HG03135 (cell line): ENCODE data around the gene CACNG7.
"Not testable (repeated sequence)": the region's sequence is repeated elsewhere in the genome, so short reads cannot be mapped to it uniquely, and the experiment has no call there.

Experiments
- ATAC-seq: cut with Tn5 transposase; IDR thresholded peaks from one replicate; pipeline ENCODE4 v1.9.1; 2021; ENCODE audit warnings: mild to moderate bottlenecking, moderate library complexity; ENCODE audit not compliant: unreplicated experiment

CACNG7 gene

DNA sequence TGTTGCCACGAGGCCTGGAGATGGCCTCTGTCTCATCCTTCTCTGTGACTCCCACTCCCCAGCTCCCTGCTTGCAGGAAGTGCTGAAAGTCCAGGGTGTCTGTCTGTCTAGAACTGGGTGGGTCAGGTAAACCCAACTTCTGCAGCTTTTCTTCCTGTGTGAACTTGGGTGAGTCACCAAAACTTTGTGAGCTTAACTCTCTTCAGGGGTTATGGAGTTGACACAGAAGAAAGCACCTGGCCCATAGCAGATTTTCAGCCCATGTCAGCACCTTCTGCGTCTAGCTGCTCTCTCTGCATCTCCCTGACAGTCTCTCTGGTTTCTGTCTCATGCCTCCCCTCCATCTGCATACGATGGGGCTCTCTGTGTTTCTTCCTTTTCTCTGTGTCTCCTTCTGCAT is 4.2 kb upstream of the CACNG7 start:
- ATAC-seq, result no peak

DNA sequence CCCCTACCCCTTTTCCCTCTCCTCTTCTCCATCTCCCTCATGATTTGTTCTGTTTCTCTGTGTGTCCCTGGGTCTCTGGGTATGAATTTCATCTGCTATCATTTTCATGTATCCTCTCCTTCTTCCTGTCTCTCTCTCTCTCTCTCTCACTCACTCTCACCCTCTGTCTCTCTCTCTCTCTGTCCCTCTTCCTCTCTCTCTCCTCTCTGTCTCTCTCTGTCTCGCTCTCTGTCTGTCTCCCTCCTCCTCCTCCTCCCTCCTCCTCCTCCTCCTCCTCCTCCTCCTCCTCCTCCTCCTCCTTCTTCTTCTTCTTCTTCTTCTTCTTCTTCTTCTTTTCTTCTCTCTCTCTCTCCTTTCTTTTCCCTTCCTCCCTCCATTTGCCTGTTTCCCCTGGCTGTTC is 3.3 kb upstream of the CACNG7 start:
- ATAC-seq, result no peak

DNA sequence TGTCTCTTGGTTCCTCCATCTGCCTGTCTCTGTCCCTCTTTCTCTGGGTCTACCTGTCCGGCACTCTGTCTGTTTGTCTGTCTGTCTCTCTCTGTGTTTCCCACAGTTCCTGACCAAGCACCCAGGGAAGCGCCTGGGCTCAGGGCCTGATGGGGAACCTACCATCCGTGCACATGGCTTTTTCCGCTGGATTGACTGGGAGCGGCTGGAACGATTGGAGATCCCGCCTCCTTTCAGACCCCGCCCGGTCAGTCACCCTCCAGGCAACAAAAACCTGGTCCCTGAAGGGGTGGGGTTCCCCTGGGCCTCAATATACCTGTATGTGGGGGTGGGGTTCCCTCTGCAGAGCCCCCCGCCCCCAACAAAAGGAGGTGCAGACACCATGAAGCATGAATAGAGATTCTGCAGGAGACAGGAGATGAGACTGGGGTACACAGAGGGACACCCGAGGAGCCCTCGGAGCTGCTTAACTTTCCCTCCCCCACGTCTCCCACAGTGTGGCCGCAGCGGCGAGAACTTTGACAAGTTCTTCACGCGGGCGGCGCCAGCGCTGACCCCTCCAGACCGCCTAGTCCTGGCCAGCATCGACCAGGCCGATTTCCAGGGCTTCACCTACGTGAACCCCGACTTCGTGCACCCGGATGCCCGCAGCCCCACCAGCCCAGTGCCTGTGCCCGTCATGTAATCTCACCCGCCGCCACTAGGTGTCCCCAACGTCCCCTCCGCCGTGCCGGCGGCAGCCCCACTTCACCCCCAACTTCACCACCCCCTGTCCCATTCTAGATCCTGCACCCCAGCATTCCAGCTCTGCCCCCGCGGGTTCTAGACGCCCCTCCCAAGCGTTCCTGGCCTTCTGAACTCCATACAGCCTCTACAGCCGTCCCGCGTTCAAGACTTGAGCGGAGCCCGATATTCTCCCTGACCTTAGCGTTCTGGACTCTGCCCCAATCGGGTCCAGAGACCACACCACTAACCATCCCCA is 2.6 kb upstream of the CACNG7 start:
- no peak for ATAC-seq

DNA sequence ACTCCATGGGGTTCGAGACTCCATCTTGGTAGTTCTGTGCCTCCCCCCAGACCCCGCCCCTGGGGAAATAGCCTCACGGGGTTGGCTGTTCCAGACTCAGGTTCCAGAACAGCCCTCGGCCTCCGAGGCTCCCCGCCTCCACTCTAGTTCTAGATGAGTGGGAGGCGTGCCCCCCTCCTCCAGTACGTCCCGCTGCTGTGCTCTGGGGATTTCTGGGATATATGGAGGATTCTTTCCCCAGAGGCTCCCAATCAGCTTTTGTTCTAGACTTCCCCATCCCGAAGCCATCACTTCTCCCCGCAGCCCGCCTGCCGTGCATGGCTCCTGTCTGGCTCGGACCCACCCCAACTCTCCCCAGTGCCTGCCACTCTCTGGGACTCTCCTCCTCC is 1.9 kb upstream of the CACNG7 start:
- ATAC-seq, result no peak

DNA sequence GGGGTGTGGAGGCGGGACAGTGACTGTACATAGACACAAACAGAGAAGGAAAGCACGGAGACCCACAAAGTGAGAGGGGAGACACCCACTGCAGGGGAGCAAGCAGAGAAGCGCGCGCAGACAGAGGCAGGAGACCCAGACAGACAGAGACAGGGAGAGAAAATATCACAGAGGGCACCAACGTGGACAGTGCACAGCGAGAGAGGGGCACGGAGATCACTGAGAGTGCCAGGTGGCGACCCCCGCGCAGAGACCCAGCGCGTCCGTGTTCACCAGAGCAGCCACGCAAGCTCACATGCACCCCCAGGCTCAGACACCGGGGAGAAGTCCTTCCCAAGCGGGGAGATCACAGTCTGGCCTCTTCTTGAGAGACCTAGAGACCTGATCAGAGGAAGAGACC is 1.4 kb upstream of the CACNG7 start:
- no peak for ATAC-seq

DNA sequence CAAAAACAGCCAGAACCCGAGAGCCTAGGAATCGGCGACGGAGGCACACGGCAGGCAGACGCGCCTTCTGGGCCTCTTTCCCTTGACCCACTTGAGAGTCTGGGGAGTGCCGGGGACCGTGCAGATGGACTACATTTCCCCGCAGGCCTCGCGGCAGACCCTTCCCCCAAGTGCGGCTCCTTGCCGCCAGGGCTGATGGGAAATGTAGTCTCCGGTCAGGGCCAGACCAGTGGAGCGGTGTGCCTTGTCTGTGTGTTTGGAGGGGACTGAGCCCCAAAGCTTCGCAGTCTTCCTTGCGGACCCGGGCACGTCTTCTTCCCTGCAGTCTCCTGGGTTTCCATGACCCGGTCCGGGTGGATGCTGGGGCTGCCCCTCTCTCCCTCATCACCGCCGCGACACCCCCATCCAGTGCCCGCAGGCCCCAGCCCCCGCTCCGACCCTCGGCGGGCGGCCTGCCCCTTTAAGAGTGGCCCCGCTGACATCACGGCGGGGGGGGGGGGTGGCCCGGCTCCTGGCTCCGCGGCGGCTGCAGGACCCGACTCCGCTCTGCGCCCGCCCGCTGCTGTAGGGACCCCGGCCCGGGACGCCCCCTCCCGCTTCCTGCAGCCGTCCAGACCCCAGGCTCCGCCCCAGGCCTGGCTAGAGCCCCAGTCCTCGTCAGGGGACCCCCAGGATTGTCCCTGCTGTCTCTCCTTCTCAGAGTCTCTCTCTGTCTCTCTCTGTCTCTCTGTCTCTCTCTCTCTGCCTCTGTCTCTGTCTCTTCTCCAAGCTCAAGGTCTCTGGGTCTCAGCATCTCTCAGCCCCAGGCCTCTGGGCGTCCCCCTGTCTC is 758 bp upstream of the CACNG7 start:
- no peak for ATAC-seq

DNA sequence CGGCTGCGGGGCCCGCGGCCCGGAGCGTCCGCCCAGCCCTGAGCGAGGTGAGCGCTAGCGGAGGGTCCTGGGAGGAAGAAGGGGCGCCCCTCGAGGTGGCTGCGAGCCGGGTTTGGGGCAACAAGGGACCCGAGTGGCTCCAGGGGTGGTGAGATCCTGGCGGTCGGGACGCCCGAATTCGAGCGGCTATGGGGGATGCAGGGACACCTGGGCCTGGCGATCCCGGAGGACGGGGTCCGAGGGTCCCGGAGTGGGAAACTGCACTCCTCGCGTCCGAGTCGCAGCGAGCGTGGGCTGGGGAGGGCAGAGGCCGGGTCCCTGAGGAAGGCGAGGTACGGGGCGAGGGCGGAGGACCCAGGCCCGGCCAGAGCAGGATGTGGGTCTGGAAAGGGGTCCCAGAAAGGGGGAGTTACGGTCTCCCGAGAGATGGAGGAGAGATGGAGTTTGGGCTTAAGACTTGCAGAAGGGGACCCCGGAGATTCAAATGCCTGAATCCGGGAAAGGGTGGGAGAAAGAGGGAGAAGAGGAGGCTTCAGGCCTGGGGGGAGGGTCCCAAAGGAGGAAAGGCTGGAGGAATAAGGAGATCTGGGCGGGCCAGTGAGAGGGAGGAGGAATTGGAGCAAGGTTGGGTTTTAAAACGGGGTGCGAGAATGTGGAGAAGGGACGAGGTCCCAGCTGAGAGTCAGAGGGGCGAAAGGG is 542 bp downstream of the CACNG7 start:
- ATAC-seq, result no peak

DNA sequence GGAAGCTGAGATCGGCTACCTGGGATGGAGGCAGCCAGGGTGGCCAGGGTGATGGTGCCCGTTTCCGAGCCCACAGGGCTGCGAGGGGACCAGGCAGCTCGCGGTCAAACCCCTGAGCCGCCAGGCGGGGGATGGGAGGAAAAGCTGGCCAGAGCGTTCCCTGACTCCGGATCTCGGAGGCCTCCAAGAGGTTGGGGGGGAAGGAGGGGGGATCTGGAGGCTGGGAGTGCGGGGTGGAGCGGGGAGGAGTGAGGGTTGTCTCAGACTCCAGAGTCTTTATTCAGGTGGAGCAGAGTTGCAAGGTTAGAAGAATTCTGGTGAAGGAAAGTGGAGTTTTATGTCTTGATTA is 1.1 kb downstream of the CACNG7 start:
- ATAC-seq, result no peak

DNA sequence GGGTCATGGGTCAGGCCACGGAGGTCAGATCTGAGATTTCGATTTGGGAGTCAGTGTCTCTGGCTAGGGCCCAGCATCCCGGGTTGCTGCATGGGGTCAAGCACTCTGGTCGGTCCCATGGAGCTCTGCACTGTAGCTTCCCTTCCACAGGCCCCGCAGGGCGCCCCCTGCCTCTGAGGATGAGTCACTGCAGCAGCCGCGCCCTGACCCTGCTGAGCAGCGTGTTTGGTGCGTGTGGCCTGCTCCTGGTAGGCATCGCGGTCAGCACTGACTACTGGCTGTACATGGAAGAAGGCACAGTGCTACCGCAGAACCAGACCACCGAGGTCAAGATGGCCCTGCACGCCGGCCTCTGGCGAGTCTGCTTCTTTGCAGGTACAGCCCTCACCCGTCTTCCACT is 3.6 kb downstream of the CACNG7 start:
- ATAC-seq, result no peak

DNA sequence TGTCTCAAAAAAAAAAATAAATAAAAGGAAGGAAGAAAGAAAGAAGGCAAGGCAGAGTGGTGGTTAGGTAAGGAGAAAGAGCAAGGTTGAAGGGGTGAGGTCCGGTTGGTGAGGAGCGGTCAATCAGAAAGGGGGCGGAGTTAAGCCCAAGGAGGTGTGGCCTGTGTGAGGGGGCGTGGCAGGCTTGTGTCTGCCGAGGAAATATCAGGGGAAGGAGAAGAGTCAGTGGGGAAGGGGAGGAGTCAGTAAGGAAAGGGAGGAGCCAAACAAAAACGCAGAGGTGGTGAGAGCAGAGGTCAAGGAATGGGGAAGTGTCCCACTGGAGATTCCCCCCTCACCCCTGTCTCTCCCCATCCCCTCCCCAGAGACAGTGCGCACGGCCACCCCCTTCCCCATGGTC is 5.9 kb downstream of the CACNG7 start:
- ATAC-seq, result no peak

DNA sequence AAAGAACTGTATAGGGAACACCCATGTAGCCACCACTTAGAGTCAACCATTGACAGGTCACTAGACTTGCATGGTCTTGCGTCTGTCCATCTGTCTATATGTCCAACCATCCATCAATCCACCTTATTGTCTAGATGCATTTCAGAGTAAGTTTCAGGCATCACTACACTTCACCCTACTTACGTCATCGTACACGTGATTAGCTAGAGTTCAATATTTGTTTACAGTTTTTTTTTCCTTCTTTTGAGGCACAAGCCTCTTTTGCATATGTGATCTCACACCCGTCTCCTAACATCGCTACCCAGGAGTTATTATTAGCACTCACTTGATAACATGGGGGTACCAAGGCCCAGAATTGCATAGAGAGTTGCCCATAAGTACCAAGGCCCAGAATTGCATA is 6.9 kb downstream of the CACNG7 start:
- ATAC-seq, result no peak

DNA sequence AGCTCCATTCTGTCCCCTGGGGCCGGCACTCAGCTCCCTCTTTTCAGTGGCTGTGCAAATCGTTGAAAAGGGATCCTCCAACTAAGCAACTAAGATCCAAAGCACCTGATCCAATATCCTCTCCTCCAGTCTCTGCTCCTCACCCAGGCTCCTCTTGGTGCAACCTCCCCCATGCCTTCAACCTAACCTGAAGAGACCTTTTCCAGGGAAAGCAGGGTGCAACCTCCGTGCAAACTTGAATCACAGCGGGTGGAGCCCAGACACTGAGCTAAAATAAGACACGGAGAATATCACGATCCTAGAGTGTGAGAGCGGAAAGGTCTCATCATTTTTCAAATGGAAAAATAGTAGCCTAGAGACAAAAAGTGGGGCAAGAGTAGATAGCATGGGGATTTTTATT is 8.3 kb downstream of the CACNG7 start:
- no peak for ATAC-seq

DNA sequence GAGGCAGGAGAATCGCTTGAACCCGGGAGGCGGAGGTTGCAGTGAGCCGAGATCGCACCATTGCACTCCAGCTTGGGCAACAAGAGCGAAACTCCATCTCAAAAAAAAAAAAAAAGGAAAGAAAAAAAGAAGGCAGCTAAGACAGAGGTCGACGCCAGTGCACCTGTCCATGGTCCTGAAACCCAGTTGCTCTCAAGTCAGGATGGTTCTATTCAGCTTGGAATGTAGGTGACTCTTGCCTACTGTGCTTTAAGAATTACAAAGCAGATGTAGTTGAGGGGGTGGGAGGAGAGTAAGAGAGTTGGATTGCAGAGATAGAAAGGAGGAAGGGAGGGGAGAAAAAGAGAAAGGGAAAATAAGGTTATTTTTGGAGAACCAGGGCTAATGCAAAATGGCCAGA is 18.7 kb downstream of the CACNG7 start:
- no peak for ATAC-seq

DNA sequence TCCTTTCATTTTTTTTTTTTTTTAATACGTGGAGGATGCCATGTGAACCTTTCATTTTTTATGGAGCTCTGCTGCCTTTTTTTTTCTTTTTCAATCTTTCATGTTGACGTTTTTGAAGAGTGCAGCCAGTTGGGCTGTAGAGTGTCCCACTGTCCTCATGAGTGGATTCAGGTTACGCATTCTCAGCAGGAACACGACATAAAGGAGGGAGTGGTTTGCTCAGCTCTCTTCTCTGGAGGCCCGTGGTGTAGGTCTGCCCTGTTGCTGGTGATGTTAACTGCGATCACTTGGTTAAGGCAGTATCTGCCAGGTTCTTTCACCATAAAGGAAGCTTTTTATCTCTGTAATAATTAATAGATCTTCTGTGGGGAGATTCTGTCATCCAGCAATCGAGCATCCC is 27.0 kb downstream of the CACNG7 start:
- no peak for ATAC-seq

DNA sequence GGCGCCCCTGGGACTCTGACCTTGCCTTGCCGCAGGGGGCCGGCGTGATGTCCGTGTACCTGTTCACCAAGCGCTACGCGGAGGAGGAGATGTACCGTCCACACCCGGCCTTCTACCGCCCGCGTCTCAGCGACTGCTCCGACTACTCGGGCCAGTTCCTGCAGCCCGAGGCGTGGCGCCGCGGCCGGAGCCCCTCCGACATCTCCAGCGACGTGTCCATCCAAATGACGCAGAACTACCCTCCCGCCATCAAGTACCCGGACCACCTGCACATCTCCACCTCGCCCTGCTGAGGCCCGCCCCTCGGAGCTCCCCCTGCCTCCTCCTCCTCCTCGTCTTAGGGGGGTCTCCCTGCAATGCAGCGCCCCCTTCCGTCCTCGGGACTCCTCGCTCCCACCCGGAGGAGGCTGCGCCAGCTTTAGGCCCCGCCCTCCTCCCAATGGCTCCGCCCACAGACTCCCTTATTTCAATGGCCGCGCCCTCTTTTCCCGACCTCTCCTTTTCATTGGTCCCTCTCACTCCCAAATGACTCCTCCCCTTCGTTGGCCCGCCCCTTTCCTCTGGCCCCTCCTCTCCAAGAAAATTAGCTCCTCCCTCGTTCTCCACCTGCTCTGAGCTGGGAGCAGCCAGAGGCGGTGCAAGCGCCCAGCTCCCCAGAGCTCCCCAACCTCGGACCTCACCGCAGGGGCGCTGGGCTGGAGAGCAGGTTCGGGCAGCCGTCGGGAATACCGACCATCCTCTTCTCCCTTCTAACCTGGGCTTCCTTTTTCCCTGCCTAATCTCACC is 33.1 kb downstream of the CACNG7 start:
- no peak for ATAC-seq

DNA sequence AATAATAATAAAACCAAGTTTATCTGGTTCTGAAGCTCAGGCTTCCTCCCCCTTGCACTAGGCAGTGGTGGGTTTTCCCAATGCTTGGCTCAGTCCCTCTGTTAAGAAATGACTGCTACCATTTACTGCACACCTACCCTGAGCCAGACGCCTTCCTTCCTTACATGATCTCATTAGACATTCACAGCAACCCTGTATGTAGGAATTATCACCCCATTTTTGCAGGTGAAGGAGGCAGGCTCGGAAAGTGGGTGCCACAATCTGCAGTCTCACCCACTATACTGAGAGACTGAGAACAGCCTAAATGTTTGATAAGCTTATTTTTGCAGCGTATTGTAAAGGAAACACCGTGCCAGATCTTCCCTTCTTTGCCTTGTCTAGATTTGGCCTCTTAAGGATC is 35.3 kb downstream of the CACNG7 start:
- ATAC-seq, result no peak

DNA sequence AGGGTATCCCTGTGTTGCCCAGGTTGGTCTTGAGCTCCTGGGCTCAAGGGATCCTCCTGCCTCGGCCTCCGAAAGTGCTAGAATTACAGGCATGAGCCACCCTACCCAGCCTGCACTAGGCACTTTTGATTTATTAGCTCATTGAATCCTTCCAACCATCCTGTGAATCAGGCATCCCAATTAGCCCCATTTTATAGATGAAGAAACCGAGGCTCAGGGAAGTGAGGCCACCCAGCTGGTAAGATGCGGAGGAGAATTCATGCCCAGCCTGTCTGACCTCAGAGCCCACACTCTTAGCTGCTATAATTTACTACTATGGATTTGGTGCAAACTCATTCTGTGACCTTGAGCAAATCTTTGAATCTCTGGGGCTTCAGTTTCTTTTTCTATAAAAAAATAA is 35.9 kb downstream of the CACNG7 start:
- ATAC-seq, result no peak

DNA sequence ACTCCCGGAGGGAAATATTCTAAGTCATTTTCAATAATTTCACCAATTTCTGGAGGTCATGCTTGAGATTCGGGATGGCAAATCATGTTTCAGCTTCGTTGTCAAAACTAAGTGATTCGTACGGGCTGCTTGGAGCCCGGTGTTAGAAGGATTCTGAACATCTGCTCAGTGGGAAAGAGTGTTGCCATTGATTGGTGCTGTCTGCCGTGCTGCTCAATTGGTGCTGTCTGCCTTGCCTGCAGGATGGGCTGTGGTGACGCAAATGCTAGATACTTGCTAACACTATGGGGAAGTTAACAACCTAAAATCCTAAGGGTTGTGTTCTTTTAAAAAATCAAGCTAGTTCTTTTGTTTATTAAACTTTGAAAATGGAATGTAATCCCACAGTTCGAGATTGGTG is 36.4 kb downstream of the CACNG7 start:
- no peak for ATAC-seq

DNA sequence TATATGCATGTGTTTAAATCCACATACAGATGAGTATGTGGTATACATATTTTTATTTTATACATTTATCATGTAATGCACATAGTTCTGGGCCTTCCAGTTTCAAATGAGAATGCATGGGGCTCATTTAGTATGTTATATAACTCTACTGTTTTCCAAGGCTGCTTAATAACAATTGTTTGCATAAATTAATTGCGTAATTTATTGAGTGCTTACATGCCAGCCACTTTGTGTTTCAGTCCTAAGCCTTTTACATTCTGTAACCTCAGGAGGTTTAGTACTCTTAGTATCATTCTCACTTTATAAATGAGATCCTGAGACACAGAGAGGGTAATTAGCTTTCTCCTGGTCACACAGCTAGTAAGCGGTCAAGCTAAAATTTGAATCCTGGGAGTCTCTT is 36.9 kb downstream of the CACNG7 start:
- no peak for ATAC-seq

DNA sequence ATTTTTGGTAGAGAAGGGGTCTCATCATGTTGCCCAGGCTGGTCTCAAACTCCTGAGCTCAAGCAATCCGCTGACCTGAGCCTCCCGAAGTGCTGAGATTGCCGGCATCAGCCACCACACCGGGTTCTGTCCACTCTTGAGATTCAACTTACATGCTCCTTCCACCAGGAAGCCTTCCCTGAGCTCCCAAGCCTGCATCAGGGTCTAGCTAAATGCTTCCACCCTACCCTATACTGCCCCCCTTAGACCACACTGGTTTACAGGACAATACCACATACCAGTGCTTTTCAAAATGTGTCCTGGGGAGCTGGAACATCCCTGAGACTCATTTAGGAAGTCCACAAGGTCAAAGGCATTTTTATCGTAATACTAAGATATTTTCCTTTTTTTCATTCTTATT is 38.5 kb downstream of the CACNG7 start:
- no peak for ATAC-seq

DNA sequence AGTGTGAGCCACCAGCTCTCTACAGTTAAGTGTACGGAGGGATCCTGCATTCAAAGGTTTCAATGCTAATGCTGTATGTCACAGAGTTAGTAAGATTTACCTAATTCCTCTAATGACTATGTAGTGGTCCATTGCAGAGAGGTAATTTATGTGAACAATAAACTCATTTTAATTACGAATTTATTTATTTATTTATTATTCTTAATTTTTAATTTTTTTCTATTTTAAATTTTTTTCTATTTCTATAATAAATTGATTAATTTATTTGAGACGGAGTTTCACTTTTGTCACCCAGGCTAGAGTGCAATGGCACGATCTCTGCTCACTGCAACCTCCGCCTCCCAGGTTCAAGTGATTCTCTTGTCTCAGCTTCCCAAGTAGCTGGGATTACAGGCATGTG is 39.5 kb downstream of the CACNG7 start:
- not testable (repeated sequence) for ATAC-seq
